ENCODE results near the gene BMP7.

Gene BMP7

GRCh38 chr20:57224641-57225138, 41.8 kb downstream of the BMP7 start:
- FAIRE-seq: no peak

- no peak for FAIRE-seq
Observed at GRCh38 chr20:57223648-57224489, 42.6 kb downstream of the BMP7 start.

GRCh38 chr20:57222631-57222950, 43.9 kb downstream of the BMP7 start:
- FAIRE-seq: no peak

- no peak for FAIRE-seq
Observed at GRCh38 chr20:57221916-57222630, 44.4 kb downstream of the BMP7 start.

- no peak for FAIRE-seq
Observed at GRCh38 chr20:57220337-57221145, 45.9 kb downstream of the BMP7 start.

- no peak for FAIRE-seq
Observed at GRCh38 chr20:57219071-57219677, 47.3 kb downstream of the BMP7 start.

- no peak for FAIRE-seq
Observed at GRCh38 chr20:57218489-57218888, 48.0 kb downstream of the BMP7 start.

- no peak for FAIRE-seq
Observed at GRCh38 chr20:57217802-57218201, 48.6 kb downstream of the BMP7 start.

- FAIRE-seq: no peak
Observed at GRCh38 chr20:57216669-57217068, 49.8 kb downstream of the BMP7 start.

- FAIRE-seq: no peak
Observed at GRCh38 chr20:57215826-57216471, 50.5 kb downstream of the BMP7 start.

GRCh38 chr20:57215426-57215825, 51.0 kb downstream of the BMP7 start:
- no peak for FAIRE-seq

GRCh38 chr20:57214948-57215347, 51.5 kb downstream of the BMP7 start:
- FAIRE-seq: no peak

GRCh38 chr20:57214427-57214826, 52.0 kb downstream of the BMP7 start:
- no peak for FAIRE-seq

GRCh38 chr20:57213924-57214323, 52.5 kb downstream of the BMP7 start:
- FAIRE-seq: no peak

GRCh38 chr20:57213291-57213690, 53.1 kb downstream of the BMP7 start:
- FAIRE-seq: no peak

GRCh38 chr20:57212534-57213276, 53.7 kb downstream of the BMP7 start:
- FAIRE-seq: no peak

GRCh38 chr20:57211908-57212533, 54.4 kb downstream of the BMP7 start:
- FAIRE-seq: no peak

- FAIRE-seq: no peak
Observed at GRCh38 chr20:57211406-57211805, 55.0 kb downstream of the BMP7 start.

GRCh38 chr20:57210911-57211280, 55.5 kb downstream of the BMP7 start:
- no peak for FAIRE-seq

GRCh38 chr20:57210054-57210910, 56.2 kb downstream of the BMP7 start:
- FAIRE-seq: no peak
